Endothelial cell of umbilical vein (primary cell): ENCODE data around the gene MAG. TPM values are rescaled to one million over a fixed set of nuclear protein-coding genes. Genes with fewer than 3 reads are reported as not detected.
A peak's percentile ranks its signal among the peaks of the same experiment; 100 is the strongest.

Experiments
- BruUV-seq: library from RNA; stranded (reverse); fragments of 400-500 nt; replicated peaks from 2 replicates; lab custom pipeline; 2021; lab: Mats Ljungman, UMichigan
- CTCF ChIA-PET: fragments of 300-600, 350-600 bp; sonication (Branson Sonifier 250); formaldehyde crosslinking; loops from one replicate; lab custom pipeline; 2021; ENCODE audit warnings: antibody characterized with exemption, inconsistent platforms; lab: Charles Lee
- POLR2A ChIA-PET: fragments of 300-600, 350-600 bp; sonication (Branson Sonifier 250); formaldehyde crosslinking; loops from one replicate; lab custom pipeline; 2021; ENCODE audit warnings: antibody characterized with exemption, inconsistent platforms; lab: Charles Lee
- DNase-seq: peaks from one replicate; pipeline ENCODE4 v3.0.0-alpha.2; 2011; ENCODE audit warnings: low read depth, low spot score
- FAIRE-seq: peaks from 2 replicates; lab custom pipeline; 2011; peaks lifted over from hg19 to GRCh38; lab: Jason Lieb, UNC
- H2AFZ ChIP-seq: 2 replicates; pipeline ENCODE4 v1.6.0; 2012; ENCODE audit warnings: low read depth, low read length, control low read depth, inconsistent platforms
- H3K27ac ChIP-seq: 2 replicates; pipeline ENCODE4 v1.5.1; 2011; ENCODE audit warnings: low read depth, mild to moderate bottlenecking, control low read depth, low read length, moderate library complexity; ENCODE audit not compliant: insufficient read depth
- H3K27me3 ChIP-seq, 2 experiments: 2 replicates each; pipeline versions ENCODE4 v1.6.0 to v1.6.1; 2011; ENCODE audit warnings: low read length in 2 of 2, mixed read lengths in 1 of 2; ENCODE audit not compliant: control insufficient read depth in 2 of 2, insufficient read depth in 2 of 2
- H3K36me3 ChIP-seq, 2 experiments: 2 replicates in 1 of 2; 3 replicates in 1 of 2; pipeline ENCODE4 v1.5.1; 2011; ENCODE audit warnings: low read length in 2 of 2, mild to moderate bottlenecking in 1 of 2, moderate library complexity in 1 of 2; ENCODE audit not compliant: control insufficient read depth in 2 of 2, insufficient read depth in 2 of 2; ENCODE audit errors: extremely low read depth in 1 of 2
- H3K4me1 ChIP-seq: 3 replicates; pipeline ENCODE4 v1.5.1; 2011; ENCODE audit warnings: mild to moderate bottlenecking, low read length; ENCODE audit not compliant: control insufficient read depth, insufficient read depth; ENCODE audit errors: extremely low read depth
- H3K4me2 ChIP-seq: 2 replicates; pipeline ENCODE4 v1.6.1; 2011; ENCODE audit warnings: low read length, control low read depth, mixed read lengths; ENCODE audit not compliant: insufficient read depth
- H3K4me3 ChIP-seq, 3 experiments: fragments of 200-600 bp in 1 of 3; sonication (generic), shearing (Covaris generic) in 1 of 3; replicated peaks in 1 of 3; 2 replicates each; pipeline ENCODE4 v1.5.1; 2011 to 2016; ENCODE audit warnings: control low read depth in 3 of 3, low read length in 3 of 3, mild to moderate bottlenecking in 2 of 3, inconsistent platforms in 1 of 3, low read depth in 1 of 3, moderate library complexity in 1 of 3; ENCODE audit not compliant: insufficient read depth in 1 of 3
- H3K79me2 ChIP-seq: 2 replicates; pipeline ENCODE4 v1.6.0; 2012; ENCODE audit warnings: low read length, inconsistent platforms; ENCODE audit not compliant: control insufficient read depth, insufficient read depth
- H3K9ac ChIP-seq: replicated peaks from 2 replicates; pipeline ENCODE3; 2011; ENCODE audit warnings: low read length, control low read depth; ENCODE audit not compliant: insufficient read depth; ENCODE audit errors: extremely low read depth
- H3K9me1 ChIP-seq: replicated peaks from 3 replicates; pipeline ENCODE4 v1.6.0; 2011; ENCODE audit warnings: mild to moderate bottlenecking, low read length; ENCODE audit not compliant: control insufficient read depth, insufficient read depth; ENCODE audit errors: extremely low read depth
- H3K9me3 ChIP-seq: replicated peaks from 2 replicates; pipeline ENCODE4 v1.5.1; 2012; ENCODE audit warnings: low read length, inconsistent platforms; ENCODE audit not compliant: control insufficient read depth, insufficient read depth
- H4K20me1 ChIP-seq: replicated peaks from 2 replicates; pipeline ENCODE3; 2011; ENCODE audit warnings: mild to moderate bottlenecking, low read length; ENCODE audit not compliant: control insufficient read depth, insufficient read depth; ENCODE audit errors: extremely low read depth
- EZH2 ChIP-seq: IDR thresholded peaks from 2 replicates; pipeline ENCODE4 v1.6.1; 2012; ENCODE audit warnings: borderline replicate concordance, low read depth, mild to moderate bottlenecking, moderate library complexity, low read length, inconsistent platforms; ENCODE audit not compliant: severe bottlenecking
- FOS ChIP-seq: IDR thresholded peaks from 2 replicates; pipeline ENCODE4 v1.6.1; 2011; ENCODE audit warnings: mild to moderate bottlenecking, low read length, moderate library complexity, borderline replicate concordance; ENCODE audit not compliant: insufficient read depth
- GATA2 ChIP-seq: IDR thresholded peaks from 2 replicates; pipeline ENCODE4 v1.7.0; 2011; ENCODE audit warnings: low read depth, mild to moderate bottlenecking, moderate library complexity, mixed read lengths, low read length; ENCODE audit not compliant: insufficient read length, insufficient read depth
- JUN ChIP-seq: IDR thresholded peaks from 2 replicates; pipeline ENCODE4 v1.6.1; 2011; ENCODE audit warnings: borderline replicate concordance, low read depth; ENCODE audit not compliant: insufficient read length, insufficient read depth
- MYC ChIP-seq: IDR thresholded peaks from one replicate; pipeline ENCODE4 v1.6.1; 2011; ENCODE audit warnings: mild to moderate bottlenecking, low read depth, low read length
- POLR2A ChIP-seq: IDR thresholded peaks from 2 replicates; pipeline ENCODE4 v1.6.1; 2012; ENCODE audit warnings: low read depth, mild to moderate bottlenecking, control low read depth, low read length
- POLR2AphosphoS5 ChIP-seq: IDR thresholded peaks from 2 replicates; pipeline ENCODE4 v1.6.1; 2012; ENCODE audit warnings: low read depth, mild to moderate bottlenecking, control low read depth, low read length, moderate library complexity; ENCODE audit not compliant: insufficient read depth
- dilution Hi-C: fragments of 300-500 bp; cut with MboI; formaldehyde crosslinking; loops from one replicate; pipeline ENCODE4 v1.15.0; 2019; ENCODE audit warnings: low sequenced_read_pairs; ENCODE audit not compliant: extremely low pct_ligation_motif_present
- intact Hi-C: fragments of 100-400 bp; cut with micrococcal nuclease; formaldehyde crosslinking; loops from one replicate; pipeline ENCODE4 v1.10.0; 2022
- polyA plus RNA-seq, 4 experiments: library from polyadenylated mRNA; depleted of rRNA in 3 of 4; stranded (reverse) in 3 of 4; unstranded in 1 of 4; fragments of >200 nt; gene quantifications; 2 replicates each; pipeline versions ENCODE4 v1.2.1 to v1.2.3, GENCODE V29; 2011 to 2012; ENCODE audit warnings: missing spikeins in 1 of 4
- total RNA-seq: library from RNA; stranded (reverse); gene quantifications from 2 replicates; pipeline ENCODE4 v1.2.3, GENCODE V29; 2021

MAG gene
- total and polyA plus RNA-seq, 2 donors (not counting 3 experiments of a cell fraction or from before 2014, with no cell fraction given): not detected

DNA sequence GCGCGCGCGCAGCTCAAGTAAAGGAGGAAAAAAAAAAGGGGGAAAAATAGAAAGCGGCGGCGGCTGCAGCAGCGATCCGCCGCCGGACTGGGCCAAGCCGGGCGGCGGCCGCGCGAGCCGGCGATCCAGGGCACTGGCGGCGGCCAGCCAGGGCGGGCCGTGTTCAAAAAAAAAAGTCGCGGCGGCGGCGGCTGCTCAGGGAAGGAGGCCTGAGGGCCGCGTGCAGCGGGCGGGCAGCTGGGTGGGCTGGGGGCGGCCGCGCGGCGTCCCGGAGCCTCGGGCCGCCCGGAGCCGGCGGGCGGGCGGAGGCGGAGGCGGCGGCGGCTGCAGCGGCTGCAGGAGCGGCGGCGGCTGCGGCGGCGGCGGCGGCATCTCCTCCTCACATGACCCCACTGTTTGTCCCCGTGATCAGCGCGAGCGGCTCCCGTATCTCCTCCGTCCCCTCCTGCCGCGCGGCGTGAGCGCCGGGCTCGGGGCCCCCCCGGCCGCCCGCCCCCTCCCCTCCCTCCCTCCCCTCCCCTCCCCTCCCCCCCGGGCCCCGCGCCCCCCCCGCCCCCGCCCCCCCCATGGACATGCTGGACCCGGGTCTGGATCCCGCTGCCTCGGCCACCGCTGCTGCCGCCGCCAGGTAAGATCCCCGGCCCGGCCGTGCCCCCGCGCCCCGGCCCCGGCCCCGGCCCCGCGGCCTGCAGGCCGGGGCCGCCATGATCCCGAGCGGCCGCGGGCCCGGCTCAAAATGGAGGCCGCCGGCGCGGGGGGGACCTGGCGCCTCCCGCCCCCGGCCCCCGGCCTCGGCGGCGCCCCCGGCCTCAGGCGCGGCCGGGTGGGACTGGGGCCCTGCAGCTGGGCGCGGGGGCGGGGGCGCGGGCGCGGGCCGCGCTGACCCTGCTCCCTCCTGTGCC lies 23.2 kb upstream of the MAG start, which contains the start of gene USF2:
TSS of gene USF2 (plus strand) at position 427 of the 902 bp plus-strand sequence. CDS start at position 567, 140 bp downstream.
- Histone ChIP-seq H2AFZ (peak within 1 kb of the TSS; percentile 80), H3K79me2 (peaks cover 3% of the 10 kb centered on the region), H3K9me1 (no peaks in the 10 kb centered on the region), H4K20me1 (no peaks in the 10 kb centered on the region), H3K9me3 (no peaks in the 10 kb centered on the region), H3K4me3 (peak within 1 kb of the TSS; percentile 53 to 97 (median 88)), H3K36me3 (peaks cover 2 to 23% of the 10 kb centered on the region in 2 experiments), H3K27ac (peak within 1 kb of the TSS; percentile 81), H3K9ac (peak within 1 kb of the TSS; percentile 90), H3K4me2 (peak within 1 kb of the TSS; percentile 42), H3K4me1 (peaks cover 4% of the 10 kb centered on the region), H3K27me3 (no peaks in the 10 kb centered on the region)
- DNase-seq (peak; percentile 25), FAIRE-seq (no peak)
- no TSS peak for BruUV-seq
- POLR2A ChIA-PET: no interaction called here
- intact Hi-C loops (loop anchor here (1.0 to 10.0 kb wide), 5 partner anchors 56 to 234 kb away; partner anchors contain the start of gene SCN1B), dilution Hi-C loops (no loop called here)
- CTCF ChIA-PET: interaction anchor here (0.9 to 2.5 kb wide), 11 partner anchors 10 to 226 kb away, joined by 3 to 21 read pairs (median 5); no protein-coding TSS in a partner anchor
- no peak for TF ChIP-seq POLR2A
- TF ChIP-seq GATA2: no peak
- TF ChIP-seq FOS: no peak
- no peak for TF ChIP-seq MYC
- no peak for TF ChIP-seq JUN
- TF ChIP-seq EZH2: no peak
- no peak for TF ChIP-seq POLR2AphosphoS5
